HG03442 (cell line): ENCODE results near the gene LONP2.
"Not testable (repeated sequence)": the region's sequence is repeated elsewhere in the genome, so short reads cannot be mapped to it uniquely, and the experiment has no call there.

ENCODE experiments used
- ATAC-seq: cut with Tn5 transposase; IDR thresholded peaks from one replicate; pipeline ENCODE4 v1.9.1; 2021; ENCODE audit warnings: mild to moderate bottlenecking, moderate library complexity; ENCODE audit not compliant: unreplicated experiment

The LONP2 gene

GRCh38 chr16:48330841-48331192 lies 86.7 kb downstream of the LONP2 start:
- no peak for ATAC-seq

- no peak for ATAC-seq
These were observed 88.9 kb downstream of the LONP2 start for GRCh38 chr16:48332978-48333377.

- no peak for ATAC-seq
These were observed 90.2 kb downstream of the LONP2 start for GRCh38 chr16:48334325-48334724.

- ATAC-seq = no peak
These were observed 91.9 kb downstream of the LONP2 start for GRCh38 chr16:48335961-48336360.

- ATAC-seq = no peak
These were observed 96.0 kb downstream of the LONP2 start for GRCh38 chr16:48340054-48340453.

DNA sequence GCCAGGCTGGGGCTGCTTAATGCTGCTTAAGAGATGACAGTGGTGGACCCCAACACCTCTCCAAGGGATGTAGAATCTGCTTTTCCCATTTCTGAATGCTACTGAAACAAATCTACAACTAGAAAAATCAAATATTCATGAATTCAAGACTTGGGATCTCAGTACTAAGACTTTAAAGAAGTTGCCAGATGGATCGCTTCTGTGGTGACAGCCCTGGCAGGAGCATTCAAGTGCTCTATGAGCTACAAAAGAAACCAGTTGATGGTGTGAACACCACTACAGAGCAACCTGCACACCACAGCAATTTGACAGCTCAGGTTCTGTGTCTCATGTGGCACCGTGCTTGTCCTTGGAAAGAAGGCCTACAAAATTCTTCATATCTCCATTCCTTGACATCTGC lies 98.5 kb downstream of the LONP2 start:
- ATAC-seq = no peak

GRCh38 chr16:48347191-48347865 lies 103.2 kb downstream of the LONP2 start:
- no peak for ATAC-seq

DNA sequence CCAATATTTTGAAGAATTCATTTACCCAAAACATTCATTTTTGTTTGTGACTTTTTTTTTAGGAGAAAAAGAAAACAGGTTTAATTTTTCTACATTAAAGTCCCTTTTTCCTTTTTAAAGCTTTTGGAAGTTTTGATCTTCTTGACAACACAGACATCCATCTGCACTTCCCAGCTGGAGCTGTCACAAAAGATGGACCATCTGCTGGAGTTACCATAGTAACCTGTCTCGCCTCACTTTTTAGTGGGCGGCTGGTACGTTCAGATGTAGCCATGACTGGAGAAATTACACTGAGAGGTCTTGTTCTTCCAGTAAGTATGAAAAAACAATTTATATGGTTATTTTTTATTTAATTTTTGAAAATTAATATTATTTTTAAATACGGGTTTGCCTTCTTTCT lies 103.9 kb downstream of the LONP2 start:
- no peak for ATAC-seq

DNA sequence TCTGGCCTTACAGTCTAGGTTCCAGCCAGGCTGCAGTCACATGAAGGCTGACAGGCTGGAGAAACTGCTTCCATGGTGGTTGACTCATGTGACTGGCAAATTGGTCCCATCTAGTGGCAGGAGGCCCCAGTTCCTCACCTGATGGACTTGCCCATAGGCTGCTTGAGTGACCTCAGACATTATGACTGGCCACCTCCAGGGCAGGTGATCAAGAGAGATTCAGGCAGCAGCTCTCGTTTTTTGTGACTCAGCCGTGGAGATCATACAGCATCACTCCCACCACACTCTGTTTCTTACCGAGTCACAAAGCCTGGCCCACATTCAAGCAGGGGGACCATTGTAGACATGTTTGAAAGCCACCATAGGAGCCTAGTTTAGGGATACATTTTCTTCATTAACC lies 106.6 kb downstream of the LONP2 start:
- ATAC-seq = no peak

DNA sequence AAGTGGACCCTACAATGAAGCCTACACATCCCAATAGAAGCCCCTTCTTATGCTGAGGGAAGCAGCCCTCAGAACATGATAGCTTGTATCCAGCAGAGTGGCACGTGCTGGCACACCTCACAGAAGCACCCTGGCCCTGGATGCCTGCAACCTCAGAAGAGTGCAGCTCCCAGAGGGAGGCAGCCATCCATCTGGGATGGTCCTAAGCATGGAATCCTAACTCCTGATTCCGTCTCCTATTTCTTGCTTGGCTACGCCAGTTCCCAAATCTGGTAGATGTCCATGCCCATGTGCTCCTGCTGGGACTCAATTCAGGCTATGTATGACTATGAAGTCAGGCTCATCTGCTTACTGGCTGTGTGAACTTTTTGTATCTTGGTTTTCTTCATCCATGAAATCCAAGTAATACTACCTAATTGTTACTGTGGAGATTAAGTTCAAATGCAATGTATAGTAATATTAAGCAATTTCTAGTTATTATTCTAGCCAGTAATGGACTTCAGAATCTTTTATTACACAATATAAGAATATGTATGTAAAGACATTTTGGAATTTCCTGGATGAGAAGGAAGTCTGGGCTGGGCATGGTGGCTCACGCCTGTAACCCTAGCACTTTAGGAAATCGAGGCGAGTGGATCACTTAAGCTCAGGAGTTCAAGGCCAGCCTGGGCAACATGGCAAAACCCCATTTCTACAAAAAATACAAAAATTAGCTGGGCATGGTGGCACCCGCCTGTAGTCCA lies 108.7 kb downstream of the LONP2 start:
- no peak for ATAC-seq

- ATAC-seq = peak; percentile 63
These were observed 109.6 kb downstream of the LONP2 start for GRCh38 chr16:48353565-48354163.

DNA sequence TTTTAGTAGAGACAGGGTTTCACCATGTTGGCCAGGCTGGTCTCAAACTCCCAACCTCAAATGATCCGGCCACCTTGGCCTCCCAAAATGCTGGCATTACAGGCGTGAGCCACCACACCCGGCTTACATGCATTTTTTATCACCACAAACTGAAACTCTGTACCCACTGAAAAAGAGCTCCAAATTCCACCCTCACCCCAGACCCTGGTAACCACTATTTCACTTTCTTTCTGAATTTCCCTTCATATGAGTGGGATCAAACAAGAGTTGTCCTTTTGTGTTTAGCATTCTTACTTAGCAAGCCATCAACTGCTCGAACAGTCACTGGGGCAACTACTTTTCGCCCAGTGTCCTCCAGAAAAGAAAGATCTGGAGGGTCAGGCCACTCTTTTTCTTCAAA lies 110.3 kb downstream of the LONP2 start:
- ATAC-seq = not testable (repeated sequence)

- ATAC-seq = no peak
These were observed 111.1 kb downstream of the LONP2 start for GRCh38 chr16:48354877-48355855.

GRCh38 chr16:48356633-48357376 lies 112.7 kb downstream of the LONP2 start:
- ATAC-seq = no peak

DNA sequence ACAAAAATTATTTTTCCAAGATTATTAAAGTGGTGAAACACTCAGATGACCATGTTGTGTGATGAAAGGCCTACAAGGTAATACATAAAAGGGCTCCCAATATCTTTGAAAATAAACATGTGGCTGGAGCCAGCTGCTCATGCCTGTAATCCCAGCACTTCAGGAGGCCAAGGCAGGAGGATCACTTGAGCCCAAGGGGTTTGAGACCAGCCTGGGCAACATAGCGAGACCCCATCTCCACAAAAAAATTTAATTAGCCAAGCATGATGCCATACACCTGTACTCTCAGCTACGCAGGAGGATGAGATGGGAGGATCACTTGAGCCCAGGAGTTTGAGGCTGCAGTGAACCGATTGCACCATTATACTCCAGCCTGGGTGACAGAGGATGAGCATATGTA lies 114.3 kb downstream of the LONP2 start:
- no peak for ATAC-seq

- no peak for ATAC-seq
These were observed 115.9 kb downstream of the LONP2 start for GRCh38 chr16:48359983-48360382.

DNA sequence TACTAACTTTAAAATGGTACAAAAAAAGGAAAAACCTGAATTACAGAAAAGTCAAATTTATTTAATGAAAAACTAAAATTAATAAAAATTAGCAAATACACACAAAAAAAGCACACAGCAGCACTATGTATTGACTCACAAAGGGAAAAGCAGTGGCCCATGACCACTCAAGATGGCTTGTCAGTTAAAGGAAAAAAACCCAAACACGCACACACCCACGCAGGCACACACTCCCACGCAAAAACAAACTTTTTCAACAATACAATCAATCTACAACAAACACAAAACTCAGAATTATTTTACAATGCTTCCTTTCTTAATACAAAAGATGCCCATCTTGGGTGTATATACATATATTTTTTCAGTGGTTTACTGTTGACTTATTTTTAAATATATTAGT lies 116.9 kb downstream of the LONP2 start:
- ATAC-seq = no peak

DNA sequence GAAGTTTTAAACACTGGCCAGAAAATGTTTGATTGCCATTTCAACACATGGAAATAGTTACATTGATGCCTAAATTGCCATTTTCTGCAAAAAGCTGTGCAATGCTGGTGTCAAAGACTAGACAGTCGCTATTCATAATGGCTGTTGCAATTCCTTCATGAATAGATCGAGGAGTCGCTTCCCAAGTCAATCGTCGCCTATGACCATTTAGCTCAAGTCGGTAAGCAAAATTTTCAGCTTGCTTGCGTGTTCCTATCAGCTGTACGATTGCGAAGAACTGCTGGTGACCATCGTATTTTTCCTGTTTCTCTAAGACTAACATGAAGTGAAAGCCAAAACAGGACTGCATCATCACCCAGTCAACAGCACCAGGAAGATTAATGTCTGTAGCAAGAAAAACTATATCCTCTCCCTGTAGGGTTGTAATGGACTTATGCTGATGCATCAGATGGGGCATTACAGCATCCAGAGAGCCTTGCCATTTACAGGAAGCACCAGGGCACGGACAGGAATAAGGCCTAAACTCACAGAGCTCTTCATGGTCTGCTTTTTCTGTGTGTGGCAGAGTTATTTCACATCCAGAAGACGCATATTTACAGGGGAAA lies 117.5 kb downstream of the LONP2 start:
- no peak for ATAC-seq

- ATAC-seq = no peak
These were observed 121.0 kb downstream of the LONP2 start for GRCh38 chr16:48365025-48365600.
